Measurements from ENCODE around the gene DNAH6.

- TF ChIP-seq CTCF (IDR thresholded peaks at IDR 0.05) (no peak), ZFX (IDR thresholded peaks at IDR 0.05; ENCODE audit: borderline replicate concordance) (no peak)
These were observed 252.5 kb downstream of the DNAH6 start for GRCh38 chr2:84768840-84769239.

Data from 22Rv1 (cell line).